Activated CD4-positive, alpha-beta T cell treated with anti-CD3 and anti-CD28 coated beads, Interleukin-2, amount 50 U/mL, for 16 hours (primary cell): ENCODE data around the gene HSD11B1L.

Experiments
- DNase-seq: peaks from one replicate; pipeline ENCODE4 v3.0.0-alpha.2; 2020

The HSD11B1L gene, protein sequence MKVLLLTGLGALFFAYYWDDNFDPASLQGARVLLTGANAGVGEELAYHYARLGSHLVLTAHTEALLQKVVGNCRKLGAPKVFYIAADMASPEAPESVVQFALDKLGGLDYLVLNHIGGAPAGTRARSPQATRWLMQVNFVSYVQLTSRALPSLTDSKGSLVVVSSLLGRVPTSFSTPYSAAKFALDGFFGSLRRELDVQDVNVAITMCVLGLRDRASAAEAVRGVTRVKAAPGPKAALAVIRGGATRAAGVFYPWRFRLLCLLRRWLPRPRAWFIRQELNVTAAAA

DNA sequence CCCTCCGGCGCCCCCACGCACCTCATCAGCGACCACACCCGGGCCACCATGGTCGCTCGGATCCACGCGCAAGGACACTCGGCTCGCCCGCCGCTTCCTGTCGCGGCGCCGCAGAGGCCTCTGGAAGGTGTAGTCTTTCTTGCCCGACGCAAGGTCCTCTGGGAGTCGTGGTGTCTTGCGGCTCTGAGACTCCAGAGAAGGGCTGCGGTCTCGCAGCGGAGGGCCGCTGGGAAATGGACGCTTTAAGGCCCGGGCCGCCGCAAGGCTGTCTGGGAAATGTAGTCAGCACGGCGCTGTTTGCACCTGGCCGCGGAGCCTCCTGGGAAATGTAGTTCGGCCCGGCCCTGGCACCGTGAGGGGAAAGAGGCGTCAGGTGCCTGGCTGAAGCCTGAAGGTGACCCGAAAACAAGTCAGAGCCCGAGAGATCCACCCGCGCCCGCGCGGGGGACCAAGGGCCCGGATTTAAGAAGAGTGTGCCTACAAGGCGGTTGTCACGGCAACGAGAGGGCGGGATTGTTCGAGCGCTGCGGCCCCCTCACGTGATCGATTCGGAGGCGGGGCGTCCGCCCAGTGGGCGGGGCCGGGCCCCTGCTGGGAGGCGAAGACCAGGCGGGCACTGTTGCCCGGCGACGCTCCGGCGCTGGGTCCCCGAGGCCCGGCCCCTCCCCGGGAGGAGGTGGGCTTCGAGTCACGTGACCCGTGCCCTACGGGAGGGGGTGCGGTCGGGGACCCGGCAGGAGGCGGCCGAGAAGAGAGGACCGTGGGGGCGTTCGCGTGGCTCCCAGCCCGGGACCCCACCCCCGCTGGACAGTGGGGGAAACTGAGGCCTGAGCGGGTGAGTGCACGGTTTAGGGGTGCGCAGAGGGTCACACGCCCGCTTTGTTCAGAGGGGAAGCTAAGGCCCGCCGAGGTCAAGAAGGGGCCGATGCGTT, at the start of gene HSD11B1L, which contains the start of gene MICOS13:
Gene HSD11B1L, plus strand, starts transcription at position 591 of the 932 bp plus-strand sequence. CDS start 3,806 bp downstream, outside the sequence.
Gene MICOS13, minus strand, starts transcription at position 80 of the 932 bp plus-strand sequence. Its CDS starts 30 bp downstream, at position 50.
- DNase-seq = peak; percentile 99

DNA sequence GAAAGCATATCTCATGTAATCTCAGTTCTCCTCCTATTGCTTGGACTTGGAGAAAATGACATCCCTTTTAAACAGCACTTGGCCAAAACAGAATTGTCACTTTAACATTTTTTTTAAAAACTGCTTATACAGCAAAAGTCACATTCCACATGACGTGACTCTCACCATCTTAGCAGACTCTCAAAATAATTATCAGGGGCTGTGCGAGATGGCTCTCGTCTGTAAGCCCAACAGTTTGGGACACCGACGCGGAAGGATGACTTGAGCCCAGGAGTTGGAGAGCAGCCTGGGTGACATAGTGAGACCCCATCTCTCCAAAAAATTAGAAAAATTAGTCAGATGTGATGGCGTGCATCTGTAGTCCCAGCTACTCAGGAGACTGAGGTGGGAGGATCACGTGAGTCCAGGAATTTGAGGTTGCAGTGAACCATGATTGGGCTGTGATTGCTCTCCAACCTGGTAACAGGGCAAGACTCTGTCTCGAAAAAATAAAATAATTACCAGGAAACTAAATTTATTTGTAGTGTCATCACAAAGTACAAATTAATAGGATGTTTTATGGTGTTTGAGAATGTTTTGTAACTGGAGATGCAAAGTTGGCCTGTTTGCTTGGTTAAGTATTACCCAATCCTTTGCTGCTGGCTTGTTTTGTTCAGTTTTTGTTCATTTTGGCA, 49.1 kb upstream of the HSD11B1L start:
- DNase-seq = no peak

DNA sequence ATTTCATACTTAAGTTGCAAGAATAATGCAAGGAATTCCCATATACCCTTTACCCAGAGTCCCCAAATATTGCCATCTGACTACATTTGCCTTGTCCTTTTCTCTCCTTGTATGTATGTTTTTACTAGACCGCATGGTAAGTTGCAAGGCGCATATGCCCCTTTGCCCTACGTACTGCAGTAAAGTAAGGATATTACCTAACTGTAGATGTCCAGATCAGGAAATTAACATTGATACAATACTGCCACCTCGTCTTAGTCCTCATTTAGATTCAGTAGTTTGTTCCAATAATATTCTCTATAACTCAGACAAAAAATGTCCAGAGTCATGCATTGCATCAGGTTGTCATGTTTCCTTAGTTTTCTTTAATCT, 48.6 kb upstream of the HSD11B1L start:
- no peak for DNase-seq

DNA sequence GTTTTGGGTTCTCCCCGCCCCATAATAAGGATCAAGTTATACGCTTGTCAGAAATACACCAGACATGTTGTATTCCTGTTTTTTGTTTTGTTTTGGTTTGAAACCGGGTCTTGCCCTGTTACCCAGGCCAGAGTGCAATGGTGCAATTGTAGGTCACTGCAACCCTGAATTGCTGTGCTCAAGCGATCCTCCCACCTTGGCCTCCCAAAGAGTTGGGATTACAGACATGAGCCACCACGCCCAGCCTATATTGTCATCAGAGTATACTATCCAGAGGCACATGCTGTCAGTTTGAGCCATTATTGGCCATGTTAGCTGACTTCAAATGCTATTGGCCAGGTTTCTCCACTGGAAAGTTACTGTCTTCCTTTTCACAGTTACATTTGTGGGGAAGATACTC, 48.2 kb upstream of the HSD11B1L start:
- no peak for DNase-seq

DNA sequence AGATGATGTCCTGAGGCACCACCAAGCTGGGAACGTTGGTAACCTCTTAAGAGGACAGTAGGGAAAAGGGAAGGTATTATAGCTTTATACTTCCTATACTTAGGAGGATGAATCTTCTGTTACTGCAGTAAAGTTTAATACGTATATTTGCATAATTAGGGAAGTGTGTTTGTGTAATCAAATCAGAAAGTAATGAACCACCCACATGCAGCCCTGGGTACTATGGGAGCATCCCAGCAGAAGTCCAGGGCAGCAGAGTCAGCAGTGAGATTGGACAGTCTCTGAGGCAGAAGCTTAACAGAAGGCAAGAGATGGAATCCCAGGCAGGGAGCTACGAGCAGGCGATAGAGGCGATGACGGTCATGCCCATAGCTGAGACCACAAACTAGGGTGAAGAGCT, 45.4 kb upstream of the HSD11B1L start:
- no peak for DNase-seq

DNA sequence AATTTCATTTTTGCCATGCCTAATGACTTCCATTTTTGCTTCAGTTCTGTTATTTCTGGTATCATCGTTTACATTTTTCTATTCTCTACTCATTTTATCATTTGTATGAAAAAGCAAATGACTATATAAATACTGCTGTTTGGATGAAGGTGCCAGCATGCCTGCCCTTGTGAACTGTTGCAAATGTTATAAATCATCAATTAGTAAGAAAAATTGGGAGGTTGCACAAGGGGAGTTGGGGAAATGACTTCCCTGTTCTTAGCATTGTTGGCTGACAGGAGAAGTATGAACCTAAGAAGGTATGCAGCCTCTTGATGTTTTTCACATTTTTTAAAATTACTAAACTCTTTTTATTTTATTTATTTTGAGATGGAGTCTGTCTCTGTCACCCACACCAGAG, 42.9 kb upstream of the HSD11B1L start:
- DNase-seq = no peak

DNA sequence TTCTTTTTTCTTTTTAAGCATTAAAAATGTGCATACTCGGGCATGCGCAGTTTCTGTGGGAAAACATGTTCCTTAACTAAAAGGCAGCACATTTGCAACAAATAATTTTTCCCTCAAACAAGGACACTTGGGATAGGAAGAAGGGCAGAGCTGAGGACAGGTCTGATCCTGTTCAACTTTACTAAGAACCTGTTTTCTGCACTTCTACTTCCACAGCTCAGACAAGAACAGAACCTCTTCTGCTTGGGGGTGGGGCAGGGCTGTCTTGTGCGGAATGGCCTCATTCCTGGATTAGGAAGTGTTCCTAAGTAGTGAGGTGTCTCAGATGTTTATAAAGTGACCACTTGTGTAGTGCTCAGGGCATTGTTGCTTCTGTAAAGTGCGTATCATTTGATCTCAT, 39.7 kb upstream of the HSD11B1L start:
- no peak for DNase-seq

DNA sequence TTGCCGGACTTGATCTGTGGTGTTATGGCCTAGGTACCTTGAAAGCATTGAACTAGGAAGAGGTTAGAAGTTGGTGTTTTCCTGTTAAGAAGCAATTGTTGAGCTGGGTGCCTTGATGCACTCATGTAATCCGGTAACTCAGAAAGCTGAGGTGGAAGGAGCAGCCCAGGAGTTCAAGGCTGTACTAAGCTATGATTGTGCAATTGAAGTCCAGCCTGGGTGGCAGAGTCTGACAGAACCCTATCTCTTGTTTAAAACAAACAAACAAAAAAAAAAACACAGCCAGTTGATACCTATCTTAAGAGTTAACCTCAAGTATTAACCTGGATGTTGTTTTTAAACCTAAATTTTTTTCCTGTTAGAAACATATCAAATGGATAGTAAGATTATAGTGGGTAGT, 38.6 kb upstream of the HSD11B1L start:
- DNase-seq = no peak

DNA sequence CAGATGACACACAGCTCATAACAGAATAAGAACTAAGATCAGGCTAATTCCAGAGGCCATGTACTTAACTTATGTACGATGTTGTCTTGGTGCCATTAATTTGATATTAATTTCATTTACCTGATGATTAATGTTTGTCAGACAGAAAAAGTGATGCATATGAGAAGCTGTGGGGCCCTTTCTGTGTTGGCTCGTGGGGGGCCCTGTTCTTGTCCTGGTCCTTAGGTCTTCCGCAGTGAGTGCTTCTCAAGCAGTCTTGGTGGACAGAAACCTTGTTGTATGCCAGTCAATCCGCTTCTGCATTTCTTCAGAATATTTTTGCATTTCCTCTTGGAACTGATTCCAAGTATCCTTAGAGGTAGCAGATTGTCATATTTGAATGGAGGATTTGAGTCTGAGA, 37.8 kb upstream of the HSD11B1L start:
- DNase-seq = no peak

DNA sequence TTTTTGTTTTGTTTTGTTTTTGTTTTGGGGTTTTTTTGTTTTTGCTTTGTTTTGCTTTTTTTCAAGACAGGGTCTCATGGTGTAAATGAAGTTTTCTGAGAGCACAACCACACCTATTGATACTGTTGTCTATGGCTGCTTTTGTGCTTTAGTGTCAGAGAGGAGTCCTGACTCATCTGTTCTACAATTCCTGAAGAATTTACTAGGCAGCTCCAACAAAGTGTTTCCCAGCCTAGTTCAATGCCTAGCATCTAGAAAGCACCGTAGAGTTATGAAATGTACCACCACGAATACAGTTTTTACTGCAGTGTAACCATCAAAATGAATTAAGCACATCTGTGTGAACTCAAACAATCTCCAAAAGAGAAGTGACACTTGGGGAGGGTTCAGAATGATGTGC, 36.8 kb upstream of the HSD11B1L start:
- DNase-seq = no peak

DNA sequence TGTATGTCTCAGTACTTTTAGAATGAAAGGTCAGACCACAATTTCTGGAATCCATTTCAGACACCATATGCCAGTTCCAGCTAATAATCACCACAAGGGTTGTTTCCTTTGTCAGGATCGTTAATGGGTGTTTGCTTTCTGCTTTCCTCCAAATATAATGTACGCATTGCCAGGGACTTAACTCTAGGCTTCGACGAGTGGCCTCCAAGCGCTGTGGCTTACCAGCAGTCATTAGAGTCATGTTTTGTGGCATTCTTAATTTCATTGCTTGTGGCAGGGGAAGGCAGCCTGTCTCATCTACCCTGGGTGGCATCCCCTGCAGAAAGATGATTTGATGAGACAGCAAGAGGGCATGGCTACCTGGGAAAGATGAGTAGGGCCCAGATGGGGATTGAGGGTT, 35.4 kb upstream of the HSD11B1L start:
- no peak for DNase-seq

DNA sequence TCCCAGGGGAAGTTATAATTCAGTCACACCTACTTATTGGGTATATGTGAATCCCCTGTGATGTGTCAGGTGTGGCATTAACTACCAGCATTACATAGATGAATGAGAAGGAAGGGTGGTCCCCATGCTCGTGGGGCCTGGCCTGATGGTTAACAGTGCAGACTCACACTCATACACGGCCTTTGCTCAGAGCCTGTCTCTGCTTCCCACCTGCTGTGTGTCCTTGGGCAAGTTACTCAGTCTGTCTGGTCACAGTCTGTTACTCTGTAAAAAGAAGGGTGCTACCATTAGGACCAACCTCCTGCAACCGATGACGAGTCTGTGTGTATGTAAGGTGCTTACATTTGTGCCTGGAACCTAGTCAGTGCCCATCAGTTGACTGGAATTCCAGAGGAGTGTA, 34.1 kb upstream of the HSD11B1L start:
- DNase-seq = no peak

DNA sequence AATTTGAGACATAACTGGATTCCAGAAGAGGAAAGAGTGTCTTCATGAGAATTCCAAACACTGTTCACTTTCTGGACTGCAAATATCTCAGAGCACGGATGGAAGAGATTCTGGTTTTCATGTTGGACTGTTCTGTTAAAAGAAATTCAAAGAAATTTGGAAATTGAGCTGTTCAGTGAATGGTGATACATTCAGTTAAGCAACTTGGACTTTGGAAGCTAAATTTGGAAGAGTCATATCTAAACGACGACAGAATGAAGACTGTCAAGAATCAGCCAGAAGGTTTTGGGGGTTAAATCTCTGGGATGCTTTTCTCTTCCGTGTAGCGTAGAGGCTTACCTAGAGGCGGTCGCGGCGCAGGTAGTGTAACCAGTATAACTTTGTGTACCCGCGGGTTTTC, 32.4 kb upstream of the HSD11B1L start:
- DNase-seq = no peak

DNA sequence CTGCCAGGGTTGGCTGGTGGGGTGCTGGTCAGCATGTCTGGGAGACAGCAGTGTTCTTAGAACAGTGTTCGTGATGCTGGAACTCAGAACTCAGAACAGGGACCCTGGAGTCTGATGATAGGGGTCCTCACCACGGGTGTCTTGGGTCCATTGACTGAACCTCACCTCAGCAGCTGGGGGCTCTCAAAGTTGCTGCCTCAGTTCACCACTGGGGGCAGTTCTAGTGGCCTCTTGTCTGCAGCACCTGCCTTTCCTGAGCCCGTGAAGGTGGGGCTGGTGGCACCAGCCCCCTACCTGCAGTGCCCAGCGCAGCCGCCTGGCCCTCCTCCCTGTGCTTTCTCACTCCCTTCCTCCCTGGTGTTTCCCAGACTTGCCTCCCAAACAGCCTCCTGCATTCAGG, 29.5 kb upstream of the HSD11B1L start:
- DNase-seq = no peak

DNA sequence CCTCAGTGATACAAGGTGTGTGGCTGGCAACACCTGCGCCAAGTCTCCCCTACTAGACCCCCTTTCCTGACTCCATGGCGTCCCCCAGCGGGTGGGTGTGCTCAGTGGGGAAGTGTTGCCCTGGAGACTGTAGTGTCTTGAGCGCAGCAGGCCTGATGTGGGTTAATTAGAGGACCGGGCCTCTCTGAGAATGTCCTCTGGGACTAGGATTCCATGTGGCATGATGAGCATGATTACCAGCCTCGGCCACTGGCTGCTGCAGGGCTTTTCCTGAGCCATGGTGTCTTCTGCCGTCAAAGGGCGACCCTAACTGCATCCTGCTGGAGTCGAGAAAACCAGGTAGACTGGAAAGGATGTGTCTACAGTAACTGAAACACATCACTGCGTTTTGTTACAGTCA, 28.6 kb upstream of the HSD11B1L start:
- DNase-seq = no peak

DNA sequence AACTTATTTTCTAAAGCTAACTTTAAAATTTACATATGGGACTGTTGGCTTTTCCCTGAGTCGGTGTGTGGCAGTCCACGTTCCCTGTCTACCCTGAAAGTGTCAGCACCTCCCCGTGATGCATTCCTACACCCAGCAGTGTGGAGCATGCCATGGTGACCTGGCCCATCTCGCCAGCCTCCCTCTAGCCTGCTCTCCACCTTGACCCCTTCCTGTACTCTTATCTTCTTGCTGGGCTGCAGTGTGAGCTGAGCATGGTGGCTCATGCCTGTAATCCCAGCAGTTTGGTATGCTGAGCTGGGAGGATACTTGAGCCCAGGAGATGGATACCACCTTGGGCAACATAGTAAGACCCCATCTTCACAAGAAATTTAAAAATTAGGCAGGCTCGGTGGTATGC, 25.9 kb upstream of the HSD11B1L start:
- DNase-seq = no peak

DNA sequence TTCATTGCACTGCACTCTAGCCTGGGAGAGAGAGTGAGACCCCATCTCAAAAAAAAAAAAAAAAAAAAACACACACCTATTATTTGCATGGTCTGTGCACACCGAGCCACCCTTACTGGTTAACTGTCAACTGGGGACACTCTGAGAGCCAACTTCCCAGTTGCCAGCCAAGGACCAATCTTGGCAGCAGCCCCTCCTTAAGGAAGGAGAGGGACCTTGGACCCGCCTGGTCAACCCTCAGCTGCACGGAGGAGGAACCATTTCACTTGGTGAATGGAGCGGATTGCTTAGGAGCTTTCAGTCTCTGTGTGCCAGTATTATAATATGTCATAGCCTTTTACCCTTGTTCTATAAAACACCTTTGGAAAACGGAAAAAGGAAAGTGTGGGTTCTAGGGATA, 25.4 kb upstream of the HSD11B1L start:
- DNase-seq = no peak

DNA sequence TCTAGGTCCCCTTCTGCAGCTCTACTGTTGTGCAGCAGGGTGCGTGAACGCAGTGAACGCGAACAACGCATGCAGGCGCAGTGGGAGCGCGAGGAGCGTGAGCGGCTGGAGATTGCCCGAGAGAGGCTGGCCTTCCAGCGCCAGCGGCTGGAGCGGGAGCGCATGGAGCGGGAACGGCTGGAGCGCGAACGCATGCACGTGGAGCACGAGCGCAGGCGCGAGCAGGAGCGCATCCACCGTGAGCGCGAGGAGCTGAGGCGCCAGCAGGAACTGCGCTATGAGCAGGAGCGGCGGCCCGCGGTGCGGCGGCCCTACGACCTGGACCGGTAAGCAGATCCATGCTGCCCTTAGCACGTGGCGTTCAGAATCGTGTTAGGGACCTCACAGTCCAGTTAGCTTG, 19.3 kb upstream of the HSD11B1L start:
- DNase-seq = no peak

DNA sequence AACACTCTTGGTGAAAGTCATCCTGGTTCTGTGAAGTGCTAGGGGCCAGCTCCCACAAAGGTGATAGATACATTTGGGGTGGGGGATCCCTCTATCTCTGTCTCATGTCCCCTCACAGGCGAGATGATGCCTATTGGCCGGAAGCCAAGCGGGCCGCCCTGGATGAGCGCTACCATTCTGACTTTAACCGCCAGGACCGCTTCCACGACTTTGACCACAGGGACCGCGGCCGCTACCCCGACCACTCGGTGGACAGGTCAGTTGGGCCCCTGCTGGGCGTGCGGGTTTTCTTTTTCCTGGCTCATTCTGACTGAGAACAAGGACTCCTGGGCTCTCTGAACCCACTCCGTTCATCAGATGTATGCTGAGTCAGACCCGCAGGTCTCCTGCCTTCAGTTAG, 16.9 kb upstream of the HSD11B1L start:
- no peak for DNase-seq

DNA sequence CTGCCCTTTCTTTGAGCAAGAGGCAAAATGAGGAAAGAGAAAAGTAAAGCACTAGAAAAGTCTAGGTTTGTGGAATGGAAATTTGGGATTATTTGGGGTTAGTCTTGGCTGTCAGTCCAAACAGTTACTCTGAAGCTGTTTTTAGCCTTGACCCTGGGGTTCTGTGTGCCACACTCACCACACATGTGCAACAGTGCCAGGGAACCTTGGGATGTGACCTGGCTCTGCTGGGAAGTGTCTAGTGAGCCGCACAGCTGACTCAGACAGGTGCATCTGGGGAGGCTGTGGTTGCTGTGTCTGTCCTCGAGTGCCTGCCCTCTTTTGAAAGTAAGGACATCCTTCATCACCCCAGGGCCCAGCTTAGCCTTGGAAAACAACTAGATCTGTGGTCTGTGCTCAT, 16.3 kb upstream of the HSD11B1L start:
- no peak for DNase-seq

DNA sequence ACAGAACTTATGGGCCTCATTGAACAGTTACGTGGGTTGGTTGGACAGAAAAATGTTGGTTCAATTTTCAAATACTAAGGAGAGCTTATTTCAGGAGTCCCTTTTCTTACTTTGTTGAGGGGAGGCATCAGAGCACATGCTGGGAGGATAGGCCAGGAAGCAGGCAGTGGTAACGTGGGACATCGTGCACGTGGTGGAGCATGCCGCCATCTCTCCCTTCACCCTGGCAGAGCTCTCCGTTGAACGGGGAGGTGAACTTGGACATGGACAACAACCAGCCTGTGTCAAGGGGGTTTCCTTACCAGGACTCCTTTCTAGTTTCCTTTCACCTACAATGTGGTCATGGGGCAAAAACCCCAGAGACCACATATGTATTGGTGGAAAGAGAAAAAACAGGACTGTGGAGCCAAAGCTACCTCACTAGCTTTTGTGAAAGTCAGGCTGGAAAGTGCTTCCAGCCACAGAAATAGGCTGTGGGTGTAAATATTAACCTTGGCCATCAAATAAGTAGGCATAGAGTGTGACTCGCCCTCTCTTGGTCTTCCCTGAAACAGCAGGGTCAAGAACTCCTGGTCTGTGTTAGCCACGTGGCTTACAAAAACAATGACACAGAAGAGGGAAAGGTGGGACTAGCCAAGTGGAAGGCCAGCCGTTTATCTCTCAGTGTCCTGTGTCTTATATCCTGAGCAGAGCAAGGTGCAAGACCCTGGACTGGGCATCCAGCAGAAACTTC, 14.9 kb upstream of the HSD11B1L start:
- no peak for DNase-seq

DNA sequence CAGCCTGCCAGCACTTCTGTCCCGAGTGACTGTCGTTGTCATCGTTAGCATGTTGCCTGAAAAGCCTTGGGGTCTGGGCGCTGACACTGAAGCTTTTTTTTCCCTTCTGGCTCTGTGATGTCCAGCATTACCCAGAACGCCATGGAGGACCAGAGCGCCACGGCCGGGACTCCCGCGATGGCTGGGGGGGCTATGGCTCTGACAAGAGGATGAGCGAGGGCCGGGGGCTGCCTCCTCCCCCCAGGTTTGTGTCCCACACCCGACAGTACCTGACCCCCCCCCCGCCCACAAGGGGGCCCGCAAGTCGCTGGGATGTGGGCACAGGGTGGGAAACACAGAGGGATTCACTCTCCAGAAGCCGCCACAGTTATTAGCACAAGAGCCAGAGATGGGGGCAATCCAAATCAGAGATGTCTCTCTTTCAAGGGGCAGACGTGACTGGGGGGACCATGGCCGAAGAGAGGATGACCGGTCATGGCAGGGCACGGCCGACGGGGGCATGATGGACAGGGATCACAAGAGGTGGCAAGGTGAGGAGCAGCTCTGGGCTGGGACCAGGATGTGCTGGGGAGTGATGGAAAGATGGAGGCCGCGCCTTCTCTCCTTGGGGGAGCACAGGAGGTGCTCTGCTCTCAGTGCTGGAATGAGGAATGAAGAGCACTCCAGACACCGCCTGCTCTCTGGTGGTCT, 13.8 kb upstream of the HSD11B1L start:
- no peak for DNase-seq
